ENCODE measurements around the gene HAPSTR1.

DNA sequence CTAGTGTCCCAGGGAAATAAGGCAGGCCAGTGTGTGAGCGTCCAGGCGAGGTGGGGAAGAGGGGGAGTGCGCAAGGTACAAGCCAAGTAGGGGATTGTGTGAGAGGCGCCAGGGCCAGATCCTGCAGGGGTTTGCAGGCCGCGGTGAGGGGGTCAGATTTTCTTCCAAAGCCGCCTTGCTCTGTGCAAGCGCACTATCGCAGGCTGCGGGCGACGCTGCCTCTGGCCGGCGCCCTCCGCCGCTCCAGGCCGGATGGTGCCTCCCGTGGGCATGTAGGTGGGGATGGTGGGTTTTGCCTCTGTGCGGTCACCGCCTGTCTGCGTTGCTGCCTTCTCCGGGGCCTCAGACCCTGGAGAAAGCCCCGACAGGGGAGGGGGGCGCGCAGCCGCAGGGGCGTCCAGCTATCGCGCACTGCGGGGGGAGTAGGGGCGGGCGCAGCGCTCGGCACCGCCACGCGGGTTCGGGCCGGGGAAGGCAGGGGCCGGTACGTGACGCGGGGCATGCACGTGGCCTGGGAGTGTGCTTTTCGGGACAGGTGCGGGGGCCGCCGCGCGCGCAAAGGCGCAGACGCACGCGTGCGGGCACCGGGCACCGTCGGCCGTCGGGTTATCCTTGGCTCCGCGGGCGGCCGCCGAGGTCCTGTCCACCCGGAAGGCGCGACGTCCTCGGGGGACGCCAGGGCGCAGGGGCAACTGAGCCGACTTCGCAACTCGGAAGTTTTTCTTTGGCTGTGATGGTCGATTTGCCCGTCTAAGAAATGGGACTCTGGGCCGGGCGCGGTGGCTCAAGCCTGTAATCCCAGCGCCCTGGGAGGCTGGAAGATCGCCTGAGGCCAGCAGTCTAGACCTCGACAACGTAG is 1.1 kb upstream of the HAPSTR1 start:
- TF ChIP-seq, protein P1, sequence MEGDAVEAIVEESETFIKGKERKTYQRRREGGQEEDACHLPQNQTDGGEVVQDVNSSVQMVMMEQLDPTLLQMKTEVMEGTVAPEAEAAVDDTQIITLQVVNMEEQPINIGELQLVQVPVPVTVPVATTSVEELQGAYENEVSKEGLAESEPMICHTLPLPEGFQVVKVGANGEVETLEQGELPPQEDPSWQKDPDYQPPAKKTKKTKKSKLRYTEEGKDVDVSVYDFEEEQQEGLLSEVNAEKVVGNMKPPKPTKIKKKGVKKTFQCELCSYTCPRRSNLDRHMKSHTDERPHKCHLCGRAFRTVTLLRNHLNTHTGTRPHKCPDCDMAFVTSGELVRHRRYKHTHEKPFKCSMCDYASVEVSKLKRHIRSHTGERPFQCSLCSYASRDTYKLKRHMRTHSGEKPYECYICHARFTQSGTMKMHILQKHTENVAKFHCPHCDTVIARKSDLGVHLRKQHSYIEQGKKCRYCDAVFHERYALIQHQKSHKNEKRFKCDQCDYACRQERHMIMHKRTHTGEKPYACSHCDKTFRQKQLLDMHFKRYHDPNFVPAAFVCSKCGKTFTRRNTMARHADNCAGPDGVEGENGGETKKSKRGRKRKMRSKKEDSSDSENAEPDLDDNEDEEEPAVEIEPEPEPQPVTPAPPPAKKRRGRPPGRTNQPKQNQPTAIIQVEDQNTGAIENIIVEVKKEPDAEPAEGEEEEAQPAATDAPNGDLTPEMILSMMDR (IDR thresholded peaks at IDR 0.05), result no peak
- peak in 1 of 2 donors; percentile 18 for TF ChIP-seq POLR2A (IDR thresholded peaks at IDR 0.05)
